Progenitor cell of endocrine pancreas (in vitro differentiated cells): ENCODE results near the gene KRT6C. TPM values are rescaled to one million over a fixed set of nuclear protein-coding genes. Genes with fewer than 3 reads are reported as not detected.

Experiments
- DNase-seq: peaks from one replicate; pipeline ENCODE4 v3.0.0; 2021; ENCODE audit warnings: low spot score; ENCODE audit not compliant: unreplicated experiment
- H3K27ac Mint-ChIP-seq: 2 replicates; pipeline ENCODE4 v1.8.0; 2021; ENCODE audit warnings: mild to moderate bottlenecking, moderate library complexity, mixed read lengths
- H3K27me3 Mint-ChIP-seq: 2 replicates; pipeline ENCODE4 v1.8.0; 2021; ENCODE audit warnings: mixed read lengths
- H3K36me3 Mint-ChIP-seq: 2 replicates; pipeline ENCODE4 v1.8.0; 2022; ENCODE audit warnings: mixed read lengths; ENCODE audit not compliant: insufficient read depth
- H3K4me1 Mint-ChIP-seq: 2 replicates; pipeline ENCODE4 v1.8.0; 2021; ENCODE audit warnings: low read depth, mixed read lengths
- H3K4me3 Mint-ChIP-seq: 2 replicates; pipeline ENCODE4 v1.8.0; 2021; ENCODE audit warnings: low read depth, mild to moderate bottlenecking, moderate library complexity, mixed read lengths
- H3K9me3 Mint-ChIP-seq: 2 replicates; pipeline ENCODE4 v1.8.0; 2021; ENCODE audit warnings: low read depth, mixed read lengths
- total RNA-seq: library from RNA; stranded (reverse); gene quantifications from 2 replicates; pipeline ENCODE4 v1.2.1, GENCODE V29; 2021
- TF ChIP-seq, protein P1 (sequence below): fragments of 200-600 bp; sonication (generic); IDR thresholded peaks from one replicate; pipeline ENCODE4 v1.5.0; 2021; ENCODE audit warnings: antibody characterized with exemption, mild to moderate bottlenecking; ENCODE audit not compliant: unreplicated experiment

Gene KRT6C
- total RNA-seq, 1 donor from 2014 or later: not detected

GRCh38 chr12:52486166-52487105, 12.8 kb upstream of the KRT6C start:
- Mint-ChIP-seq H3K4me3 (no peak overlapping the region), H3K9me3 (peaks cover 8% of the 10 kb centered on the region), H3K27ac (no peak overlapping the region), H3K27me3 (peaks cover 47% of the 10 kb centered on the region), H3K4me1 (no peaks in the 10 kb centered on the region), H3K36me3 (no peaks in the 10 kb centered on the region)
- DNase-seq: no peak
- TF ChIP-seq, protein P1, sequence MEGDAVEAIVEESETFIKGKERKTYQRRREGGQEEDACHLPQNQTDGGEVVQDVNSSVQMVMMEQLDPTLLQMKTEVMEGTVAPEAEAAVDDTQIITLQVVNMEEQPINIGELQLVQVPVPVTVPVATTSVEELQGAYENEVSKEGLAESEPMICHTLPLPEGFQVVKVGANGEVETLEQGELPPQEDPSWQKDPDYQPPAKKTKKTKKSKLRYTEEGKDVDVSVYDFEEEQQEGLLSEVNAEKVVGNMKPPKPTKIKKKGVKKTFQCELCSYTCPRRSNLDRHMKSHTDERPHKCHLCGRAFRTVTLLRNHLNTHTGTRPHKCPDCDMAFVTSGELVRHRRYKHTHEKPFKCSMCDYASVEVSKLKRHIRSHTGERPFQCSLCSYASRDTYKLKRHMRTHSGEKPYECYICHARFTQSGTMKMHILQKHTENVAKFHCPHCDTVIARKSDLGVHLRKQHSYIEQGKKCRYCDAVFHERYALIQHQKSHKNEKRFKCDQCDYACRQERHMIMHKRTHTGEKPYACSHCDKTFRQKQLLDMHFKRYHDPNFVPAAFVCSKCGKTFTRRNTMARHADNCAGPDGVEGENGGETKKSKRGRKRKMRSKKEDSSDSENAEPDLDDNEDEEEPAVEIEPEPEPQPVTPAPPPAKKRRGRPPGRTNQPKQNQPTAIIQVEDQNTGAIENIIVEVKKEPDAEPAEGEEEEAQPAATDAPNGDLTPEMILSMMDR: no peak

- no peak overlapping the region for H3K27ac Mint-ChIP-seq
- no peaks in the 10 kb centered on the region for H3K36me3 Mint-ChIP-seq
- no peaks in the 10 kb centered on the region for H3K4me1 Mint-ChIP-seq
- no peak for DNase-seq
- peaks cover 24% of the 10 kb centered on the region for H3K27me3 Mint-ChIP-seq
- TF ChIP-seq, protein P1: no peak
- H3K9me3 Mint-ChIP-seq: peaks cover 7% of the 10 kb centered on the region
- H3K4me3 Mint-ChIP-seq: no peak overlapping the region
These were observed 6.5 kb upstream of the KRT6C start for GRCh38 chr12:52480073-52480472.

GRCh38 chr12:52477651-52478050, 4.0 kb upstream of the KRT6C start:
- H3K27me3 Mint-ChIP-seq: peaks cover 10% of the 10 kb centered on the region
- H3K4me1 Mint-ChIP-seq: no peaks in the 10 kb centered on the region
- H3K9me3 Mint-ChIP-seq: peaks cover 4% of the 10 kb centered on the region
- no peak overlapping the region for H3K4me3 Mint-ChIP-seq
- TF ChIP-seq, protein P1: no peak
- H3K36me3 Mint-ChIP-seq: no peaks in the 10 kb centered on the region
- no peak overlapping the region for H3K27ac Mint-ChIP-seq
- no peak for DNase-seq

DNA sequence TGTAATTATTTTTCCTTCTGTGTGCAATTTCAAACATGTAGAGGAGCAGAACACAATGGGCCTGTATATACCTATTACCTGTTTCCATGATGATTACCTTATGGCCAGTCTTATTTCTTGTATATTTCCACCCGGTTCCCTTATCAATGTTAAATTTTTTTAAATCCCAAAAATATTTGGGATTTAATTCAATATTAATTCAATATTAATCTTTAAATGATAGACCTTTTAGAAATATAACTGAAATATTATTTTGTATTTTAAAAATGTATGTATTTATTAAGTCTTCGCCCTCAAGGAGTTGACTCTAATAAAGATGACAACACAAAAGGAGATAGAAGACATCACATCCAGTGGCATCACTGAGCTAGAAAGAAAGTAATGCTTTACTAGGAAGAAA, 607 bp upstream of the KRT6C start:
- Mint-ChIP-seq H3K9me3 (peaks cover under 1% of the 10 kb centered on the region), H3K27ac (no peak overlapping the region)

GRCh38 chr12:52469853-52470252, 3.8 kb downstream of the KRT6C start:
- Mint-ChIP-seq H3K27me3 (peaks cover 37% of the 10 kb centered on the region), H3K4me1 (no peaks in the 10 kb centered on the region), H3K4me3 (no peak overlapping the region), H3K27ac (no peak overlapping the region), H3K36me3 (no peaks in the 10 kb centered on the region), H3K9me3 (no peaks in the 10 kb centered on the region)
- no peak for DNase-seq
- TF ChIP-seq, protein P1: no peak

More for the DNA sequence above, 607 bp upstream of the KRT6C start:
- Mint-ChIP-seq H3K4me1 (no peaks in the 10 kb centered on the region), H3K36me3 (no peaks in the 10 kb centered on the region), H3K27me3 (peaks cover 26% of the 10 kb centered on the region), H3K4me3 (no peak overlapping the region)
- DNase-seq: no peak
- TF ChIP-seq, protein P1: no peak
